Measurements from ENCODE around the gene RGS1. TPM values are rescaled to one million over a fixed set of nuclear protein-coding genes. Genes with fewer than 3 reads are reported as not detected.

The RGS1 gene, protein sequence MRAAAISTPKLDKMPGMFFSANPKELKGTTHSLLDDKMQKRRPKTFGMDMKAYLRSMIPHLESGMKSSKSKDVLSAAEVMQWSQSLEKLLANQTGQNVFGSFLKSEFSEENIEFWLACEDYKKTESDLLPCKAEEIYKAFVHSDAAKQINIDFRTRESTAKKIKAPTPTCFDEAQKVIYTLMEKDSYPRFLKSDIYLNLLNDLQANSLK
- polyA plus RNA-seq (2012; ENCODE audit: insufficient read length, low read depth): not detected

DNA sequence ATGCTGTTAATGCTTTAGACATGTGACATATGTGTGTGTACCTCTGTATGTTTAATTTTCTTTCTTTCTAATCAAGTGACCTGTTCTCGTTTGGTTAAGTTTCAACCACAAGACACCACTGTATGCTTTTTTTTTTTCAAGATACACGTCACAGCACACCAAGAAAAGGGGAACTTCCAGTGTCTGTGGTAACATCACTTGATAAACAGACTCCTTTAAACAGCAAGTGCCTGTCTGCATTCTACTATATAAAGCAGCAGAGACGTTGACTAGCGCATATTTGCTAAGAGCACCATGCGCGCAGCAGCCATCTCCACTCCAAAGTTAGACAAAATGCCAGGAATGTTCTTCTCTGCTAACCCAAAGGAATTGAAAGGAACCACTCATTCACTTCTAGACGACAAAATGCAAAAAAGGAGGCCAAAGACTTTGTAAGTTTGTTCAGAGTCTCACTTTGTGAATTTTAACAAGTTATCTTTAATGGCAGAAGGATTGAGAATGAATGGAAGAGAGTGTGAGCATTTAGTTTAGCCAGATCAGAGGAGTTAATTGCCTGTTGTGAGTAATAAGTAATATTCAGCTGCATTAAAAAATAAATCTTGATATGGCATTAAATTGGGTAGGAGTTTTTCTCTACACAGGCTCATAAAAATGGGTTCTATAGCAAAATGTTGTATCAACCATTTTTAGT, at the start of gene RGS1:
Gene RGS1 (plus strand): TSS at position 275 of the 691 bp plus-strand sequence. CDS start 20 bp downstream, at position 295.
- TF ChIP-seq FOXP2 (optimal IDR thresholded peaks at IDR 0.05; ENCODE audit: borderline replicate concordance, extremely low read depth, extremely low read length, insufficient read depth): no peak
- TF ChIP-seq POLR2AphosphoS5 (IDR thresholded peaks at IDR 0.05; ENCODE audit: low read depth, low read length): no peak
- TF ChIP-seq SIN3A (IDR thresholded peaks at IDR 0.05; ENCODE audit: borderline replicate concordance, insufficient read depth, low read length): no peak

DNA sequence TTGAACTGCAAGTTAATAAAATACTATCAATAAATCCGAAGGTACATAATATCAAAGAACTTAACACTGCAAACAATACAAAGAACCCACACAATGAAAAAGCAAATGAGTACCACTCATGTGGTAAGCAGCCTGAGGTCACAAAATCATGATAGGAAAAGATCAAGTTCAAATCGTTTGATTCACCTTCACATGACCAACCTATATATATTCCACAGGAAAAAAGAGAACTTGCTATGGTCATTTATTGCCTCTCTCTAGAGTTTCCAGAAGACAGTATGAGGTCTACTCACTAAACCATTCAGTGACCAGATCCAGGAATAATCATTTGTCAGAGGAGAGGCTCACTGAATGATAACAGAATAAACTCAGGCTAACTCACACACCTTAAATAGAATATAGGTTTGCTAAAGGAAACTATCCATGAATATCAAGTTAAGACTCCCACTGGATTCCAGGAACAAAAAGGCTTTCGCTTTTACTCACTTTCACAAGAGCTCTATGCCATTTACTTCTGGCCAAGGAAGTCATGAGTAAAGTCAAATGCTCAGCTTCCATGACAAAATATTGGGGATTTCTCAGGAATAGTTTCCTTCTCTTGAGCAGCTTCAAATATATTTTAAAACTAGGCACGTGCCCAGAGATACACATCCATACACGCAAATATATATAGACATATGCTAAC, 48.3 kb upstream of the RGS1 start:
- TF ChIP-seq SIN3A (IDR thresholded peaks at IDR 0.05; ENCODE audit: borderline replicate concordance, insufficient read depth, low read length) (no peak), POLR2AphosphoS5 (IDR thresholded peaks at IDR 0.05; ENCODE audit: low read depth, low read length) (no peak), FOXP2 (optimal IDR thresholded peaks at IDR 0.05; ENCODE audit: borderline replicate concordance, extremely low read depth, extremely low read length, insufficient read depth) (no peak)
- TF ChIP-seq, protein P1, sequence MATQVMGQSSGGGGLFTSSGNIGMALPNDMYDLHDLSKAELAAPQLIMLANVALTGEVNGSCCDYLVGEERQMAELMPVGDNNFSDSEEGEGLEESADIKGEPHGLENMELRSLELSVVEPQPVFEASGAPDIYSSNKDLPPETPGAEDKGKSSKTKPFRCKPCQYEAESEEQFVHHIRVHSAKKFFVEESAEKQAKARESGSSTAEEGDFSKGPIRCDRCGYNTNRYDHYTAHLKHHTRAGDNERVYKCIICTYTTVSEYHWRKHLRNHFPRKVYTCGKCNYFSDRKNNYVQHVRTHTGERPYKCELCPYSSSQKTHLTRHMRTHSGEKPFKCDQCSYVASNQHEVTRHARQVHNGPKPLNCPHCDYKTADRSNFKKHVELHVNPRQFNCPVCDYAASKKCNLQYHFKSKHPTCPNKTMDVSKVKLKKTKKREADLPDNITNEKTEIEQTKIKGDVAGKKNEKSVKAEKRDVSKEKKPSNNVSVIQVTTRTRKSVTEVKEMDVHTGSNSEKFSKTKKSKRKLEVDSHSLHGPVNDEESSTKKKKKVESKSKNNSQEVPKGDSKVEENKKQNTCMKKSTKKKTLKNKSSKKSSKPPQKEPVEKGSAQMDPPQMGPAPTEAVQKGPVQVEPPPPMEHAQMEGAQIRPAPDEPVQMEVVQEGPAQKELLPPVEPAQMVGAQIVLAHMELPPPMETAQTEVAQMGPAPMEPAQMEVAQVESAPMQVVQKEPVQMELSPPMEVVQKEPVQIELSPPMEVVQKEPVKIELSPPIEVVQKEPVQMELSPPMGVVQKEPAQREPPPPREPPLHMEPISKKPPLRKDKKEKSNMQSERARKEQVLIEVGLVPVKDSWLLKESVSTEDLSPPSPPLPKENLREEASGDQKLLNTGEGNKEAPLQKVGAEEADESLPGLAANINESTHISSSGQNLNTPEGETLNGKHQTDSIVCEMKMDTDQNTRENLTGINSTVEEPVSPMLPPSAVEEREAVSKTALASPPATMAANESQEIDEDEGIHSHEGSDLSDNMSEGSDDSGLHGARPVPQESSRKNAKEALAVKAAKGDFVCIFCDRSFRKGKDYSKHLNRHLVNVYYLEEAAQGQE (IDR thresholded peaks at IDR 0.05; ENCODE audit: insufficient read depth in 1 of 2, low read depth in 2 of 2, low read length in 2 of 2): no peak

DNA sequence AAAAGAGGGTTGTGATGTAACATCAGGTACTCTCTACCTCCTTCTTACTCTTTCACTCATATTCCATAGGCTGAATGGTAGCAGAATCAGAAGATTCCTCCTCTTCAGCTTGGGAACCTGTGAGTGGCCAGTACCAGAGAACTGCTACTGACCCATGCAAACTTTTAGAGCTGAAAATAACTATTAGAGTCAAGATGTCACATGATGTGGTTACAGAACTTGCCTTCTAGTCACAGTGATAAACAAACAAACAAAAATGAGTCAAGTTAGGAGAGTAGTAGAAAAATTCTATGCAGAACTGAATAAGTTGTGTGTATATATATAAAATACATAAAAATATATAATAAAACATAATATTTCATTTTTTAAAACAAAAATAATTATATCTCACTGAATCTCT, 47.6 kb upstream of the RGS1 start:
- TF ChIP-seq, protein P1 (IDR thresholded peaks at IDR 0.05; ENCODE audit: insufficient read depth in 1 of 2, low read depth in 2 of 2, low read length in 2 of 2): no peak
- TF ChIP-seq SIN3A (IDR thresholded peaks at IDR 0.05; ENCODE audit: borderline replicate concordance, insufficient read depth, low read length): no peak
- TF ChIP-seq TAF1 (IDR thresholded peaks at IDR 0.05; ENCODE audit: borderline replicate concordance, insufficient read depth, low read length): no peak
- TF ChIP-seq POLR2AphosphoS5 (IDR thresholded peaks at IDR 0.05; ENCODE audit: low read depth, low read length): no peak
- TF ChIP-seq FOXP2 (optimal IDR thresholded peaks at IDR 0.05; ENCODE audit: borderline replicate concordance, extremely low read depth, extremely low read length, insufficient read depth): no peak

DNA sequence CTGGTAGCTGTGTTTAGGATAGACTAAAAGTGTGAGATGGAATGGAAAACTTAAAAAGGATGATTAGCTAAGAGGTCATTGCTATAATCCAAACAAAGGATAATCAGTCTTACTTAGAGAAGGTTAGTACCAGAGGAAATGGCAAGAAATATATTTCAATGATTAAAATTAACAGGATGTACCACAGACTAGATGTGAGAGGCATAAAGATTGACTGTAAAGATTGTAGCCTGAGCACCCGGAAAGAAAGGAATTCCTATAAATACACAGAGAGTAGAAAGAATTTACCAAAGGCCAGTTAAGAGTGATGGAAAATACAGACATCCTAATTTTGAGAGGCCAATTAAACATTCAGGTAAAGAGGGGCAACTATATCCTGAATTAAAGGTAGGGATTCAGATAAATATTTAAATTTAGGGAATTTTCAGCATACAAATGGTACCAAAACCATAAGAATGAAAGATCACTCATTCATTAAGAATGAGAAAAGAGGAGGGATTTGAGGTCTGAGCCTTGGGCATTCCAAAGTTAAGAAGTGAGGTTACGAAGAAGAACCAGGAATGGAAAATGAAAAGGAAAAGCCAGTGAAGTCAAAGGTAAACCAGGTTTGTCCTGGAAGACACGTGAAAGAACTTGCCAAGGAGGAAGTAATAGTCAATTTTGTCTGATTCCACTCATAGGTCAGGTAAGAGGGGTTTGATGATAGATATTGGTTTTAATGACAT, 46.4 kb upstream of the RGS1 start:
- TF ChIP-seq POLR2AphosphoS5 (IDR thresholded peaks at IDR 0.05; ENCODE audit: low read depth, low read length): no peak
- no peak for TF ChIP-seq FOXP2 (optimal IDR thresholded peaks at IDR 0.05; ENCODE audit: borderline replicate concordance, extremely low read depth, extremely low read length, insufficient read depth)
- no peak for TF ChIP-seq SIN3A (IDR thresholded peaks at IDR 0.05; ENCODE audit: borderline replicate concordance, insufficient read depth, low read length)
- no peak for TF ChIP-seq TAF1 (IDR thresholded peaks at IDR 0.05; ENCODE audit: borderline replicate concordance, insufficient read depth, low read length)
- TF ChIP-seq, protein P1 (IDR thresholded peaks at IDR 0.05; ENCODE audit: insufficient read depth in 1 of 2, low read depth in 2 of 2, low read length in 2 of 2): no peak

DNA sequence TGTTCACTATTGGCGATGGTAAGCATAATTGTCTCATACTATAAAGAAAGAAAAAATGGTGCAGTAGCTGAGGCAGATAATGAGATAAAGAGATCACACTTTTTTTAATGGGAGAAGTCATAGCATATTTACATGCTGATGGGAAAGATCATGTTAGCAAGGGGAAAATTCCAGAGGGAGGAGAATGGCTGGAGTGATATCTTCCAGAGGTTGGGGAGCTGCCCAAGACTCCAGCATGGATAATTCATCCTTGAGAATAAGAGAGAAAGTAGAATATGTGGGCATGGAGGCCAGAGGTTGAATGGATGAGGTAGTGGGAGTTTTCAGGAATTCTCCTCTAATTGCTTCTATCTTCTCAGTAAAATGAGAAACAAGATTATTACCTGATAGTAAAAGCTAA, 45.8 kb upstream of the RGS1 start:
- no peak for TF ChIP-seq POLR2AphosphoS5 (IDR thresholded peaks at IDR 0.05; ENCODE audit: low read depth, low read length)
